GM21367 (cell line): ENCODE measurements around the gene FLII.

Experiments
- ATAC-seq: cut with Tn5 transposase; IDR thresholded peaks from one replicate; pipeline ENCODE4 v1.9.1; 2021; ENCODE audit not compliant: unreplicated experiment

Gene FLII

GRCh38 chr17:18260332-18261145 lies 2.0 kb upstream of the FLII start, which contains the start of gene MIEF2:
TSS of gene MIEF2 (plus strand) at chr17:18260662. CDS start at chr17:18262721, 2,059 bp downstream.
- ATAC-seq = peak; percentile 66

GRCh38 chr17:18259621-18260331 lies 1.2 kb upstream of the FLII start:
- no peak for ATAC-seq

DNA sequence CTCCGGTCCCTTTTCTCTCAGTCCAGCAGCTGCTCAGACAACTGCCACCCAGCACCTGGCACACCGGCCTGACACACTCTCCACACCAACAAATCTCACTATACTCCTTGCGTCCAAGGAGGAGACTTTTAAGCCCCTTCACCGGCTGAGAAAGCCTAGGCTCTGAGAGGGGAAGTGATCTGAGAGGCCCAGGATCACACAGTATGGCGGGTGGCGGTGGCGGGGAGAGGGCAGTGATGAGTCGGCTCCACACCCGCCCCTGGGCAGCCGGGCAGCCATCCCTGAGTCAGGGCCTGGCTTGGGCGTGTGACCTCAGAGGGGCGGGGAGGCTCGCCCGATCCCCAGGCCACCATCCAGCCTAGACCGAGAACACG lies 569 bp downstream of the FLII start:
- ATAC-seq = peak; percentile 21

GRCh38 chr17:18257268-18257981 lies 1.1 kb downstream of the FLII start:
- peak; percentile 9 for ATAC-seq

DNA sequence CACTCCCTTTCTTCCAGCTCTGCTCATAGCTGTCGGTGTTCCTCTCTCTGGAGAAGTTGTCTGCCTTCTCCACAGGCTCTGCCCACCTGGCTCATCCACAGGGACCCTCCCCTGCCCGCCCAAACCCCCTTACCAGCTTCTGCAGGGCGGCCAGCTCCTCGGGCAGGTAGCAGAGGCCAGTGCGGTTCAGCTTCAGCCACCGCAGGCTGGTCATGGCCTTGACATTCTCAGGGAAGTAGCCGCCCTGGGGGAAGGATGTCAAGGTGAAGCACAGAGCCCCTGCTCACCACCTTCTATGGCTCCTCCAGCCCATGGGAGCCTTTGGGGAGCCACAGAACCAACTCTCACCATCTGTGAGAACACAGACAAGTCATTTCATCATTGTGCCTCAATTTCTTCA lies 1.8 kb downstream of the FLII start:
- ATAC-seq = no peak

- no peak for ATAC-seq
Observed at GRCh38 chr17:18256351-18256750, 2.2 kb downstream of the FLII start.

DNA sequence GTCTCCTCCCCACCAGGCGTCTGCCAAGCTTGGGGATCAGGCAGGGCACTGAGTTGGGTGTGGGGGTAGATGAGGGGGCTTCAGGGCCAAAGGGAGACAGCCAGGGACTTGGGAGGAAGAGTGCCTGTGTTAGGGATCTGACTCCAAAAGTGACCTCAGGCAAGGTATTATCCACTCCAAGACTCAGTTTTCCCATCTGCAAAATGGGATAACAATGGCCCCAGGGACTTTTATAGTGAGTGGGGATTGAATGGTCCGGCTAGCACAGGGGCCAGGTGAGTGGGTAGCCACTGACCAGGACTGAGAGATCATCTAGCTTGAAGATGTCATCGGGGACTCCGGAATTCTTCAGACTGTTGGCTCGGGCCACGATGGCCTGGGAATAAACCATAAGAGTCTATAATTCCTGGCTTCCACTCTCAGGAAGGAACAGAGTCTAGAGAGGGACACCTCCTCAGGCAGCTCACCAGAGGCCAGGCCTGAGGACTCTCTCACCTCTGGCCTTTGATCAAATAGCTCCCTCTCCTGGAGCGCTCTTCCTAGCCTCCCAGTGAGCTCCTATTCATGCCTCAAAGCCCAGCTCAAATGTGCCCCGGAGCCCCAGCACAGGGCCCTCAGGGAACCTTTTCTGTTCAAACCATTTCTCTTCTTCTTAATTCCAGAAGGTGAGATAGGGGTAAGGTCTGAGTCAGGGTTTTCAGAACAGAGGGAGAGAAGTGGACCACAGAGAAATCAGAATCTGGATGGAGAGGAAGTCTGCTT lies 3.5 kb downstream of the FLII start:
- no peak for ATAC-seq

GRCh38 chr17:18253947-18254821 lies 4.4 kb downstream of the FLII start:
- ATAC-seq = no peak

DNA sequence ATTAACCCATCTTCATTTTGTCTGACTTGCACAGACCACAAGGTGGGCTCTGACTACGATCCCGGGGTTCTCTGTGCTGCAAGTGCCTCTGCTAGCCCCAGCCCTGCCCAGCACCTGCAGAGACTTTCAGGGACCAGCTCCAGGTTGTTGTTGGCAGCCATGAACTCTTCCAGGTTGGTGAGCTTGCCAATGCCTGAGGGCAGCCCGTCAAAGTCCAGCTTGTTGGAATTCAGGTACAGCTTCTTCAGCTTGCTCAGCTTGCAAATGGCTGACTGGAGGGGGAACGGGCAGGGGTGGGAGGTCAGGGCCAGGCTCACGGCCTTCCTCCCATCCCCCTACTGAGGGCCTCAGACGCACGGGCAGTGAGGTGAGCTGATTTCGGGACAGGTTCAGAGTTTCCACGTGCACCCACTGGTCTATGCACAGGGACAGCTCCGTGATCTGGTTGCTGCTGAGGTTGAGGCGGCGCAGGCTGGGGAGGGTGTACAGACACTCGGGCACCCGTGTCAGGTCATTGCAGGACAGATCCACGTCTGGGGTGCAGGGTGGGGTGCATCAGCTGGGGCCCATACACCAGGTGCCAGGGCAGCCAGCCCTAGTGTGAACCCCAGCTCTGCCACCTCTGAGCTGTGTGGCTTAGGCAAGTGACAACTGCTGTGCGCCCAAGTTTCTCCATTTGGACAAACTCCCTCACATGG lies 5.2 kb downstream of the FLII start:
- no peak for ATAC-seq

DNA sequence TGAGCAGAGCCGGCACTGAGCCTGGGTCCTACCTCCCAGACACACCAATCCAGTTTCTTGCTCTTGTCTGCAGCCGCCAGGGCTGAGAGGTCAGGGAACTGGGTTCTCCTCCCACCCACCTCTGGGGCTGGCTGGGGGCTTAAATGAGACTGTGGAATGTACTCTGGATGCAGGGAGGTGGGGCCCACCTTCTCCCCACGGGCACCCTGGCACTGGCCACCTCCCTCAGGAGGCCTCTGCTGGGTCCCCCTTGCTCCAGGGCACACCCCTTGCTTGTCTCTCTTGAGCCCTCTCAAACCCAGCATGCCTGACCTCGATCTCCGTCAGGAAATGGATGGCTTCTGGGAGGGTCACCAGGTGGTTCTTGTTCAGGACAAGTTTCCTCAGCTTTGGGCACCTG lies 6.4 kb downstream of the FLII start:
- ATAC-seq = no peak

DNA sequence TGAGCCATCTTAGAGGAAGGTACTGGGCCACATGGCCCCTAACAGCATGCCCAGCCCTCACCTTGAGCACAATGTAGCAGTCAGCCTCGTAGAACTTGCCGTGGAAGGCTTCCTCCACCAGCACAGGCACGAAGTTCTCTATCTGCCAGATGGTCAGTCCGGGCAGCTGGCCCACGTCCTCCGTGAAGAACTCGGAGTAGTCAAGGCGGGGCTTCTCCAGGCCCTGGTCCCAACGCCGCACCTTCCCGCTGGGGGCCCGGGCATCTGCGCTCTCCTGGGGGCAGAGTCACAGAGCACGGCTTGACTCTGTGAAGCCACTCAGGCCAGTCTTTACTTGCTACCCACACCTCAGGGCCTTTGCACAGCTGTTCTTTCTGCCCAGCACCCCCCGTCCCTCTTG lies 7.3 kb downstream of the FLII start:
- ATAC-seq = no peak

DNA sequence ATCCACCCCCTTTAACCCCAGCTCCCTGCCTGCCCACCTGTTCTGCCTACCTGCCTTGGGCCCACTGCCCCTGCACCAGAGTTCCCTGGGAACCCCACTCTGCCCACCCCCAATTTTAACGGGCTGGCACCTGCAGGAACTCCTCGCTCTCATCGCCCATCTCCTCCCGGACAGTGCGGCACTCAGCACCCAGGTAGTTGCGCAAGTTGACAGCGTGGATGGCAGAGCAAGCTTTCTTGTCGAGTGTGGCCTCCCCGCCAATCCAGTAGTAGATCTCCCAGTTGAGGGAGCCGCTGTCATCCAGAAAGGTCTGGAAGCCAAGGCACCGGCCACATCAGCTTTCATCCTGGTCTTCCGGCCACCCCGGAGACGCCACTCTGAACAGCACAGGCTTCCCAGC lies 7.8 kb downstream of the FLII start:
- no peak for ATAC-seq

DNA sequence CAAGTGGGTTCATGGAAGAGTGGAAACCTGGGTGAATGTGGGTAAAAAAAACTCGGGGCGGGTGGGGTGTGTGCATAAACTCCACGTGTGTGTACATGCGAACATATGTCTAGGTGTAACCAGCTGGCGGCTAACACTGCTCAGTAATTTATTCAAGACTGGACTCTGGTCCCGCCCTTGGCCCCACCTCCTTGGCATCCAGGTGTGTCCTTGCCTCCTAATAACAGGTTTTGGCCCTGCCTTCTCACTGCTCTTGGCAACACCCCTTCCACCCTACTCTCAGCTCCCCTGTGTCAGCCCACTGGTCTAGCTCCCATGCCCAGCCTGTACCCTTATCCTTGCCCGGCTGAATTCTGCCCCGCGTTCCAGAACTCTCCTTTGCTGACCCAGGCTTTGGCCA lies 8.3 kb downstream of the FLII start:
- ATAC-seq = no peak

GRCh38 chr17:18248811-18249210 lies 9.7 kb downstream of the FLII start:
- no peak for ATAC-seq

DNA sequence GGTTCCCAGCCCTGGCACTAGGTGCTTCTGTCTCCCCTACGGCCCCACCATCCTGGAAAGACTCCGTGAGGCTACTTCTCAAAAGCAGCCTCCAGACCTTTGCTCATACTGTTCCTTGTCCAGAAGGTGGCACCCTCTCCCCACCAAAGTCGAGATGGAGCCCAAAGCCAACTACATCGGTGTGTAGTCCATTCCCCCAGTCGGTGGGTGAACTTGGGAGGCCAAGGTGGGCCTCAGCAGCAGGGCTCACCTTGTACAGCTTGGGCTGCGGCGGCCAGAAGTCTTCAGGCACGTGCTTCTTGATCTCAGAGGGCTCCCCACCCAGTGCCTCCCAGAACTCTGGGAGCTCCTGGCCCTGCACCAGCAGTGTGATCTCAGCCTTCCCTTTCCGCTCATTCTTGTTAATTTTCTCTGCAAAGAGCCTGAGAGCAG lies 10.2 kb downstream of the FLII start:
- ATAC-seq = no peak

- no peak for ATAC-seq
Observed at GRCh38 chr17:18247613-18248001, 10.9 kb downstream of the FLII start.

DNA sequence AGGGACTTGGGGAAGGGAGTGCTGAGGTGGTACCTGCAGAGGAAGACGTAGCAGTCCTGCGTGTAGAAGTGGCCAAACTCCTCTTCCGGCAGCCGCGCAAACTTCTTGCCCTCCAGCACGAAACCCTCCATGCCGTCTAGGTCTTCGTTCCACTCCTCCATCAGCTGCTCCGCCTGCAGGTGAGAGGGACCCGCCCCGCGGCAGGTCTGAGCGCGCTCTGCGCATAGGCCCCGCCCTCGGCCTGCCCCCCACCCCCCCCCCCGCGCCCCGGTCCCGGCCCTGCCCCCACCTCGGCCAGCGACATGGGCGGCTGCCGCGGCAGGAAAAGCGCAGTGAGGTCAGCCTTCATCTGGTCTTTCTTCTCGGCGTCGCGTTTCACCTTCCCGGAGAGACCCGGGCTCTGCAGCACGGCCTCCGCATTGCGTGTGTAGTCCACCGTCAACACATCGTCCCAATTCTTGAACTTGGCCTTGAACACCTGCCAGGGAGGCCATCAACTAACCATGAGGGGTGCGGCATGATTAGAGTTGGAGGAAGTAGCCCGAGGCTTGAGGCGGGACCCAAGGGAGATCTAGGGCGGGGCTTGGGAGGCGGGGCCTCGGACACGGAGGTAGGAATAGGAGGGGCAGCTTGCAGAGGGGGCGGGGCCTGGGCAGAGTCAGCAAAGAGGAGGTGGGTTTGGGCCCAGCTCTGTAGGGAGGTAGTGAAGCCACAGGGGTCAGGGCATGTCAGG lies 11.5 kb downstream of the FLII start:
- ATAC-seq = no peak

GRCh38 chr17:18246109-18246725 lies 12.3 kb downstream of the FLII start:
- ATAC-seq = no peak
